SK-N-SH (cell line): ENCODE measurements around the gene ZNF564.

Experiments
- CHD2 ChIP-seq: fragments of 150-350 bp; IDR thresholded peaks from 2 replicates; pipeline ENCODE4 v1.6.1; 2018; ENCODE audit warnings: low read length; ENCODE audit not compliant: partially characterized antibody
- CTCF ChIP-seq: fragments of 200-600 bp; sonication (generic); IDR thresholded peaks from 2 replicates; pipeline ENCODE4 v1.6.1; 2017; ENCODE audit warnings: antibody characterized with exemption, mild to moderate bottlenecking, moderate library complexity
- MXI1 ChIP-seq: IDR thresholded peaks from 2 replicates; pipeline ENCODE4 v1.6.1; 2012; ENCODE audit warnings: mild to moderate bottlenecking, low read depth, low read length, improper control_type of control experiment
- POLR2AphosphoS5 ChIP-seq: IDR thresholded peaks from 2 replicates; pipeline ENCODE4 v1.6.1; 2012; ENCODE audit warnings: low read depth, low read length
- RAD21 ChIP-seq: IDR thresholded peaks from 2 replicates; pipeline ENCODE4 v1.6.1; 2012; ENCODE audit warnings: mild to moderate bottlenecking, low read length
- REST ChIP-seq: IDR thresholded peaks from 2 replicates; pipeline ENCODE4 v1.6.1; 2012; ENCODE audit warnings: mild to moderate bottlenecking, low read depth, low read length, moderate library complexity
- RXRA ChIP-seq: IDR thresholded peaks from 2 replicates; pipeline ENCODE4 v1.4.0; 2012; ENCODE audit warnings: low read depth, mild to moderate bottlenecking, borderline replicate concordance
- SMC3 ChIP-seq: IDR thresholded peaks from 2 replicates; pipeline ENCODE4 v1.6.1; 2012; ENCODE audit warnings: low read depth, low read length, improper control_type of control experiment
- TAF1 ChIP-seq: IDR thresholded peaks from 2 replicates; pipeline ENCODE4 v1.6.1; 2012; ENCODE audit warnings: low read depth, mild to moderate bottlenecking, low read length, moderate library complexity, borderline replicate concordance
- USF2 ChIP-seq: fragments of 150-350 bp; IDR thresholded peaks from 2 replicates; pipeline ENCODE4 v1.6.1; 2017; ENCODE audit warnings: antibody characterized with exemption, low read length, low read depth, borderline replicate concordance
- YY1 ChIP-seq: IDR thresholded peaks from 2 replicates; pipeline ENCODE4 v1.4.0; 2012; ENCODE audit warnings: low read depth, mild to moderate bottlenecking

- no peak for TF ChIP-seq USF2
- TF ChIP-seq CTCF, result no peak
- TF ChIP-seq TAF1, result no peak
- TF ChIP-seq POLR2AphosphoS5, result no peak
- TF ChIP-seq SMC3, result no peak
- TF ChIP-seq MXI1, result no peak
- TF ChIP-seq CHD2, result no peak
- no peak for TF ChIP-seq RAD21
- TF ChIP-seq REST, result no peak
- no peak for TF ChIP-seq RXRA
- no peak for TF ChIP-seq YY1
Measured at GRCh38 chr19:12597594-12597993, 46.3 kb upstream of the ZNF564 start.
